HG03280 (cell line): ENCODE measurements around the gene CD84.
A peak's percentile ranks its signal among the peaks of the same experiment; 100 is the strongest.
"Not testable (repeated sequence)": the region's sequence is repeated elsewhere in the genome, so short reads cannot be mapped to it uniquely, and the experiment has no call there.

Source experiments
- ATAC-seq: cut with Tn5 transposase; IDR thresholded peaks from one replicate; pipeline ENCODE4 v1.9.1; 2021; ENCODE audit warnings: mild to moderate bottlenecking, moderate library complexity; ENCODE audit not compliant: unreplicated experiment

The CD84 gene

DNA sequence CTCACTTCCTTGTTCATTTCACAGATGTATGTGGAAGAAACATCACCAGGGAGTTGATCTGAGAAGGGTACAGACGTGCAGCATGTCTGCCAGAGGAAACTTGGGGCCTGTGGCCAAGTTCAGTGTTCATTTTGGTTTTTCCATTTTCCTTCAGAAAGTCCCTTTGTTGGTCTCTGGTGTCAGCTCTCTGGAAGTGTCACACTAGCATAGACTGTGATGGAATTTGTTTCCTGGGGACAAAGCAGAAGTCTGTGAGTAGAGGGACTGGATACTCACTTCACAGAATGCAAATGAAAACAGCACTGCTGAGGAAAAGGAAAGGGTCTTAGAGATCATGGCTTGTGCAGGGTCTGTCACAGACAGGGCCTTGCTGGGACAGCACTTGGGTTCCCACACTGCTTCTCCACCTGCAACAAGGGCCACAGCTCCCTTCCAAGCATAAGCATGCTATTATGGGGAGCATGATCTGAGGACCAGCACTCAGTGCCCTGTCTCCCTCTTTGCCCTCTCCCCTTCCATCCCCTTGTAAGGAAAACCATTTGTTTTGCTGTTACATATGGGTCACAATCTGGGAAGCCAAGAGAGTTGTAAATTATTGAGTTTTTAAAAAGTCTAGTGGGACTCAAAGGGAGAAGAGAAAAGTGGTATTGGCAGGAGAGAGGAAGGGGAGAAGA lies 31.4 kb upstream of the CD84 start:
- no peak for ATAC-seq

DNA sequence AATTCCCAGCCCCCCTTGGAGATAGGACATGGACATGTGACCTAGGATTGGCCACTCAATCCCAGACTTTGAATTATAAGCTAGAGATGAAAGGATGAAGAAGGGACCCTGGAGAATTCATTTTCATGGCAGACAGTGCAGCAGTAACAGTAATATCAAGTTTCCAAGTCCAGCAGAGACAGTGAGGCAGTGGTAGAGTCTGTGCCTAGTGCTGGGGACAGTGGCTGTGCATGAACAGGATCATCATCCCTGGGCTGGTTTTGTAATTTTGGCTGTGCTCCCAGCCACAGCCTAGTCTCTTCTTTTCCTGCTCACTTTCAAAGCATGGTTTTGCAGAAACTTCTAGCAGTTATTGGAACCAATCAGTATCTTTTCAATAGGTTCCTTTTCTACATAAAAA lies 29.6 kb upstream of the CD84 start:
- ATAC-seq, result no peak

DNA sequence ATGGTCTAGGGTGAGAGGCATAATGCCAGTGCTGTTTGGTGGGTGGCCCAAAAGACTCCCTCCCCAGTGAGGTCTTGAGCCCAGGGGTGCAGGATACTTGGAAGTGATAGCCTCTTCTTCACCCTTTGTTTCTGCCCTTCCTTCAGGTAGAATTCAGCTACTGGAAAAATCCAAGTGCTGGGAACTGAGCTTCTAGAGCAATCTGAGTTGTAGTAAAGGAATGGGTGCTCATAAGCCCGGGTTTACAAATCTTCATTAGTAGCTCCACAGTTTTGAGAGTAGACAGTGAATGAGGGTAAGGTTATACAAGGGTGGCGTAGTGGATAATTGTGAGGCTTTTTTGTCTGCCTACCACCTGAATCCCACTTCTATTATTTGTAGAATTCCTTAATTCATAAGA lies 29.2 kb upstream of the CD84 start:
- no peak for ATAC-seq

DNA sequence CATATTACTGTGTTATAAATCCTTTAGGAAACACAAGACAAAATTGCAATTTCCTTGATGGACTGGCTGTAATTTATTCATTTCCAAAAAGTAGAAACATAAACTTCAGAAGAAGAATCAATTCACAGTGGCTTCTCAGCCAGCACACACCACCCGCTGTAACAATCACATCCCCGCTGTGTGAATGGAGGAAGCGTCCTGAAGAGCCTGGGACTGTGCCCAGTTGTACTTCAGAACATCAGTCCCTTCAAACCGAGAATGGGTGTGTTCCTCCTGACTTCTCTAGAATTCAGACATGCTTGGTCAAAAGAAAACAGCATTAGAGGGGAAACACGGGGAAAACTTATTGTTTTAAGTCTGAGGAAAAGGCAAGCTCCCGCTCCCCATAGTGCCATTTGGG lies 28.8 kb upstream of the CD84 start:
- no peak for ATAC-seq

DNA sequence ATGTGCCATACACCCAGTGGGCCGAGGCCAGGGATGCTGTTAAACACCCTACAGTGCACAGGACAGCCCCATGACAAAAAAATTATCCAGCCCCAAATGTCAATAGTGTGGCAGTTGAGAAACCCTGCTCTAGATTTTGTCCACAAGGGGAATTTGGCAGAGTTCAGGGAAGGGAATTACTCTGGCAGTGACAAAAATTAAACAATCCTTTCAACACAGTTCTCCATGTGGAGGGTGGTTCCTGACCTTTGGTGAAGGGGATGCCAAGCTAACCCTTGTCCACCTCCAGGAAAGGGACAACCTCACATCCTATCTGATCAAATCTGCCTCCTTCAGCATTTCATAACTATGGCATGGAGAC lies 28.4 kb upstream of the CD84 start:
- no peak for ATAC-seq

DNA sequence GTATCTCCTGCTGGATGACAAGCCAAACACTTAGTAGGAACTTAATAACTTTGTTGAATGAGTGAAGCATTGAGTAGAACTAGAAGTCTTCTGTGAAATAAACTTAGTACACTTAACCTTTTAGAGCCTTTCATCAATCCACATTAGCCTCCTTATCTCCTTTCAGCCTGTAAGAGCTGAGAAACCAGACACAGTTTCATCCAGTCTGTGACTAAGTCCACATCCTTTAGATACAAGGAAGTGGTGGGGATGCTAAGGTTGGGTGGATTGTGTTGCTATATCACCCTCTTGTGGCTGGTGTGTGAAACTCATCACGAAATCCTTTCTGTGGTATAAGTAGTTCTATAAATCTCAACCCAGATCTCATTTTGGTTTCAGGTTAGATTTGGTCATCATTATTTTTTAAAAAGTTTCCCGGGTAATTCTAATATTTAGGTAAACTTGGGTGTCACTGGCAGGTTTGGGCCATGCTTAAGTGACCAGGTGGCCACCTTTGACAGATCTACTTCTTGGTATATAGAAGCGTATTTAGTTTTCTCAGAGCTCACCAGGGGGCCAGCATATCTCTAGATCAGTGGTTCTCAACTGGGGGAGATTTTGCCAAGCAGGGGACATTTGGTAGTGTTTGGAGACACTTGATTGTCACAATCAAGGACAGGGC lies 27.8 kb upstream of the CD84 start:
- ATAC-seq, result peak; percentile 69

DNA sequence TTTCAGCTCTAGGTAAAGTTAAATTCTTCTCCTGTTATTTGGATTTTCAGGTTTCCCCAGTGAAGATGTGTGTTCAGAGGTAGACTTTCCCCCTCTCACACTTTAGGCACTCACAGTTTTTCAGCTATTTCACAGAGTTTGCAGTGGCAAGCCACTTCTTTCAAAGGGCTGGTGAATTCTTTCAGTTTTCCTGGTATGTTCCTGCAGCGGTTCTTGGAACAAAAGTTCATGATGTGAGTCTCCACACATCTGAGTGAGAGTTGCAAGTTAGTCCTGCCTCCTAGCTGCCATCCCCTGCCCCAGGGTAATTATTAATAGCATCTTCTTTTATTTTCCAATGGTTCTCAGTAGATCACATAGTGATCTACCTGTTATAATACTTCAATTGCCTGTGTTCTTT lies 27.3 kb upstream of the CD84 start:
- no peak for ATAC-seq

DNA sequence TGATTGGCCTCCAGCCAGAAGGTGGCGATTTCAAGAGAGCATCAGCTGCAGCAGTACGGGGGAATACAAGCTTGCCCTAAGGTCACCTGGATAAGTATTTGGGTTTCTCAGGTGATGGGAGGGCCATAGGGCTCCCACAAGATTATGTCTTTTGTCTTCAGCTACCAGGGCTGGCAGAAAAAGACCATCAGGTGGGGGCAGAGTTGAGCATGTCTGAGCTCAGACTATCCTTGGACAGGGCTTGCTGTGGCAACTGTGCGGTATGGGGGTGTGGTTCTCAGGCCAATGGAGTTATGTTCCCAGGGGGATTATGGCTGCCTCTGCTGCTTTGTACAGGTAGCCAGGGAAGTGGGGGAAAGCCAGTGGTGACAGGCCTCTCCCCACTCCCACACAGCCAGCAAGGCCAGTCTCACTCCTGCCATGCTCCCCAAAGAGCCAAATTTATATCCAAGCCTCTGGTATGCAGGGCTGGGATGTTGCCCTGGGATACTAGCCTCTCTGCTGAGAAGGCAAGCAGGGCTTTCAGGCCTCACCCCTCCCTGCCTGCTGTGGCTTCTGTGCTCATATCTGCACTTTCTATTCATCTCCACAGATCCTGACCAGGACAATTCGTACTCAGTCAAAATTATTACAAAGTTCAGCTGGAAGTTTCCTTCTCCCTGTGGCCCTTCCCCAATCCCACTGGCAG lies 26.6 kb upstream of the CD84 start:
- ATAC-seq, result no peak

DNA sequence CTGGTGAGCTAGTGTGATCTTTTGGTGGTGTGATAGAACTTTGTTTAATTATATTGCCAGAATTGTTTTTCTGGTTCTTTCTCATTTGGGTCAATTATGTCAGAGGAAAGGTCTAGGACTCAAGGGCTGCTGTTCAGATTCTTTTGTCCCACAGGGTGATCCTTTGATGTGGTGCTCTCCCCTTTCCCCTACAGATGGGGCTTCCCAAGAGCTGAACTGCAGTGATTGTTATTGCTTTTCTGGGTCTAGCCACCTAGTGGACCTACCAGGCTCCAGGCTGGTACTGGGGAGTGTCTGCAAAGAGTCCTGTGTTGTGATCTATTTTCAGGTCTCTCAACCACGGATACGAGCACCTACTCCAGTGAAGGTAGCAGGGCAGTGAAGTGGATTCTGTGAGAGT lies 25.9 kb upstream of the CD84 start:
- no peak for ATAC-seq

DNA sequence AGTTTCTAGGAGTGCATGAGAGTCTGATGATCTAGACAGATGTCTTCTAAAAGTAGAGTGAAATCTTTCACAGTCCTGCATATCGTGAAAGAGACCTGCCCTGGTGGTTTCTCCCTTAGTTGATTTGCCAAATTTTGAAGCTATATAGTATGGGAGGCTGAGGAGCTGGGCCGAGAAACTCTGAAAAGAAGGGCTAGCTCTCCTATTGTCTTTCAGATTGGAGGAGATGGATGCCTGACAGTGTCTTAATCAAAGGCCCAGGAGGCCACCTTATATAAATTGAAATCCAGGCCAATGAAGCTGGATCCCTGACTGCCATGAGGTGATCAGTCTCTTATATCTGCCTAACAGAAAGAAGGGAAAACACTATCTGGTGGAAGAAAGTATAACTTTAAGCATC lies 18.4 kb upstream of the CD84 start:
- ATAC-seq, result no peak

DNA sequence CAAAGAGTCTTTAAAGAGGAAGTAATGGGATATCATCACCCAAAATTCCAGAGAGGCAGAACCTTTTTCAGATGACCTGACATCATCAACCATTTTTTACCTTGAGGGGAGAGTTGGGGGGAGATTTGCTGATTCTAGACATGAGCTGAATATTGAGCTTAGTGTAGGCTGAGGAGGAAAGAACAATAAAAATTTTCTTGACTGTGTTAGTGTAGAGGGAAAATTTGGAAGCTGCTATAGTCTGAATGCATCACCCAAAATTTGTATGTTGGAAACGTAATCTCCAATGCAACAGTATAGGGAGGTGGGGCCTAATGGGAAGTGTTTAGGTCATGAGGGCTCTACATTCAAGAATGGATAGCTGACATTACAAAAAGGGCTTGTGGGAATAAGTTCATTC lies 17.8 kb upstream of the CD84 start:
- no peak for ATAC-seq

DNA sequence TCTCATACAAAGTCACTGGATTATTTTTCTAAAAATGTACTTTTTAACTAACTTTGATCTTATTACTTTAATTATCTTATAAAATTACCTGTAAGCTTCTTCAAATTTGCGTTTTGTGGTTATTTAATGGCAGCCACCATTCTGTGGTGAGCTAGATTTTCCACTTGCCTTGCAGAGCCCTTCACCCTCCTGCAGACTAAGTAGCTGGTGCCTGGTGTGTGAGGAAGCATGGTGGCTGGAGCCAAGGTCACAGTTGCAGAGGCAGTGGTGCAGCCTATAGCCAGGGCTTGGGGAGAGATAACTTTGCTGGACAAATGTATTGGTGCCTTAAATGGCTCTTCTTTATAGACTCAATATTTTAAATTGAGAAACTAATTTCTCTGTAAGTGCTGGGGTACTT lies 11.2 kb upstream of the CD84 start:
- ATAC-seq, result no peak

DNA sequence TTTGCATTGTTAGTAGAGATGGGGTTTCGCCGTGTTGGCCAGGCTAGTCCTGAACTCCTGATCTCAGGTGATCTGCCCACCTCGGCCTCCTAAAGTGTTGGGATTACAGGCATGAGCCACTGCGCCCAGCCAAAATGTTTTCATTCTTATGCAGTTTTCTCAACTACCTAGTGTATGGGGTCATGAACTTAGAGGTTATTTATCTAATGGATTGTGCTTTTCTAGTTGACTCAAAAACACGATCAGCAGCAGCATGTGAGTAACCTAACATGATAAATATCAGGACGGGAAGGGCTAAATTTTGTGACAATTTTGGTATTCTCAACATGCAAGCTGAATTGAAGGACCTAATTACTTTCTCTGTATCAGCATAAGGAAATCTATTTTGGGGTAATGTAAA lies 9.2 kb upstream of the CD84 start:
- no peak for ATAC-seq

DNA sequence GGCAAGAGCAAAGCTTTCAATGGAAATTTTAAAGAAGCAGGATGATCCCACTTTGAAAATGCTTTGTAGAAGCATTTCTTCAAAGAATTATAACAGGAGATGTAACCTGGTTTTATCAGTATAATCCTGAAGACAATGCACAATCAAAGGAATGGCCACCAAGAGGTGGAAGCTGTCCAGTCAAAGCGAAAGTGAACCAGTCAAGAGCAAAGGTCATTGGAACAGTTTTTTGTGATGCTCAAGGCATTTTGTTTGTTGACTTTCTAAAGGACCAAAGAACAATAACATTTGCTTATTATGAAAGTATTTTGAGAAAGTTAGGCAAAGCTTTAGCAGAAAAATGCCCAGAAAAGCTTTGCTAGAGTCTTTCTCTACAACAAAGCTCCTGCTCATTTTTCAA lies 5.5 kb upstream of the CD84 start:
- no peak for ATAC-seq

DNA sequence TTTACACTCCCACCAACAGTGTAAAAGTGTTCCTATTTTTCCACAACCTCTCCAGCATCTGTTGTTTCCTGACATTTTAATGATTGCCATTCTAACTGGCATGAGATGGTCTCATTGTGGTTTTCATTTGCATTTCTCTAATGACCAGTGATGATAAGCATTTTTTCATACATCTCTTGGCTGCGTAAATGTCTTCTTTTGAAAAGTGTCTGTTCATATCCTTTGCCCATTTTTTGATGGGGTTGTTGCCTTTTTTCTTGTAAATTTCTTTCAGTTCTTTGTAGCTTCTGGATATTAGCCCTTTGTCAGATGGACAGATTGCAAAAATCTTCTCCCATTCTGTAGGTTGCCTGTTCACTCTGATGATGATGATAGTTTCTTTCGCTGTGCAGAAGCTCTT lies 3.7 kb upstream of the CD84 start:
- ATAC-seq, result not testable (repeated sequence)

DNA sequence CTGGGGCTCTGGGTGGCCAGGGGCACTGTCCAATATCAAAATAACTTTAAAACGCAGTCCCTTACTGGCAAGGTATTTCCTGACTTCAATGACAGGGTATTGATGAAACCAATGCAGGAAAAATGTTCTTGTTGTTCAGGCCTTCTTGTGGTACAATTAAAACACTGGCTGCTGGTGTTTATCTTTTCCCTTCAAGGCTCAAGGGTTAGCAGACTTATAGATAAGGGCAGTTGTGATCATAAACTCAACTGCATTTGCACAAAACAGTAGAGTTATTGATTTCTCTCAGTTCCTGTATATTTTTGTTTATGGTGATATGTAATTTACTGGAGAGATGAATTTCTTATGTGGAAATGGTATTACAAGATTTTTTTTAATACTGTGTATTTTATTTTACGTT lies 2.7 kb upstream of the CD84 start:
- ATAC-seq, result no peak

DNA sequence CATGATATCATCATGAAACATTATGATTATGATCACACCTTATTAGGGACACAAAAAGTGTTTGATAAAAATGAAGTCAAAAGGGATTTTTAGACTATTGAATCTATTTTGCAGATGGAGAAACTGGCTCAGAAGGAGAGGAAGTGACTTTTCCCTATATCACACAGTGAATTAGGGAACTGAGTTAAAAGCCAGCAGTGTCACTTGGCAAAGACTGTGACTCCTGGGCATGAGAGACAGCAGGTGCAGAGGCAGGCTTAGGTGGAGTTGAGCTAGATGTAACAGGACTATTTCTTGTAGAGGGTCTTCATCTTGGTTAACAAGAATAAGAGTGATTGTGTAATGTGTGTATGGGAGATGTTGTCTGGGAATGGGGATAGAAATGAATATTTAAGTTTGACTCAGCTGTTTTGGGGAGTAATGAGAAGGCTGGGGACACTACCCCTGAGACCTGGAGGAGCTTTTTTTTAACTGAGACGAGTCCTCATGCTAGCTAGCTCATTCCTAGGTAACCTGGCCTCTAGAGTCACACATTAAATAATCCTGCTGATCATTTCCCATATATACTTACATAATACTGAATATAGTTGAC lies 1.0 kb upstream of the CD84 start:
- no peak for ATAC-seq

DNA sequence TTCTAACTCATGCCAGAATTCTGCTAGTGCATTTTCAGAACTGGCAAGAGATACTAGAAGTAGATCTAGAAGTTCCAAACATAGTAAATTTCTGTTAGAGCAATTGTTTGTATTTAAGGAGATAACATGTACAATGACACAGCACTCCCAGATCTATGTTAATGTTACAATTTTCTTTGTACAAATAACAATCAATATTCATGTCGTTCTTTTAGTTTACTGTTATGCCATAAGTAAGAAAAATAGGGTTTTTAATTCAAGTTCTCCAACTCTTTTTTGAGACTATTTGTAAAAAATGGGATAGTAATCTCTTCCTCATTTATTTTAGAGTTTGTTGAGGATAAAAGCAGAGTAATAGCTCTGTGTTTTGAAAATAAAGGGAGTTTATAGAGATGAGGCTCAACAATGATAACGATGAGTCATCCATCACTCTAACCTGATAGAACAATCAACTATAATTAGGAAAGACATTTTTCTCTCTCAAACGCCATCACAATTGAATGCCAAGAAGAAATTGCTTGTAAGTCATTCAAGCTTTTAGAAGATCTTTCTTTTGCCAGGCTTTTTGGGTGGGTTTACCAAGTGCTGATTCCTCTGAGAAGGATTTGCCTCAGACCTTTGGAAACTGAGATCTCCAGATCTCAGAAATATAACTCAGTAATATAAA lies 638 bp downstream of the CD84 start:
- ATAC-seq, result no peak

DNA sequence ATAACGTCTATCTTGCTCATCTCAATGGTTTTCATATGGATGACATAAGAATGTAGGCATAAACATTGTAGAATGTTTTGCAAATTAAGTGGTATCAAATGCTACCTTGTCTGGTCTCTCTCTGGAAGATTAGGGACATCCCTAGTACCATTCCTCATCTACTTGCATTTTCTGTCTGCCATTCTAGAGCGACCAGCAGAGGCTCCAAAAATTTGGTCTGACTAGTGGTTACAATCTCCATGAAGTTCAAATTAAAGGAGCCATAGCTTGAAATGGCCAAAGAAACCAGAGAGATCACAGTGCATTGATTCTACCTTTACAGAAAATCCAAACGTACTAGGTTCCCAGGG lies 1.1 kb downstream of the CD84 start:
- ATAC-seq, result no peak

DNA sequence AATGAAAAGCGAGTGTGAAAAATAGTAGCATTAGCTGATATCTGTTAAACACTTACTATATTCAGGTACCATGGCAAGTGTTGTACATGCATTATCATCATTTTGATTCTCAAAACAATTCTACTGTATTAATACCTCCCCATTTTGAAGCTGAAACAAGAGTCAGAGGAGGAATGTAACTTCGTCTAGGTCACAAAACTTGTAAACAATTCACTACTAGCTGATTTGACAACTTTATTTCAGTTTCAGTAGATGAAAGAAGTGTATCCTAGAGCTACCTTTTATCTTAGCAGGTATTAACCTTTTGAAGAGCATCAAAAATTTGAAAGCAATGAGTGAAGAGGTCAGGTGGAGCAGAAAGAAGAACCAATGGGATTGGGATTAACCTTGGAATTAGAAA lies 1.6 kb downstream of the CD84 start:
- no peak for ATAC-seq

DNA sequence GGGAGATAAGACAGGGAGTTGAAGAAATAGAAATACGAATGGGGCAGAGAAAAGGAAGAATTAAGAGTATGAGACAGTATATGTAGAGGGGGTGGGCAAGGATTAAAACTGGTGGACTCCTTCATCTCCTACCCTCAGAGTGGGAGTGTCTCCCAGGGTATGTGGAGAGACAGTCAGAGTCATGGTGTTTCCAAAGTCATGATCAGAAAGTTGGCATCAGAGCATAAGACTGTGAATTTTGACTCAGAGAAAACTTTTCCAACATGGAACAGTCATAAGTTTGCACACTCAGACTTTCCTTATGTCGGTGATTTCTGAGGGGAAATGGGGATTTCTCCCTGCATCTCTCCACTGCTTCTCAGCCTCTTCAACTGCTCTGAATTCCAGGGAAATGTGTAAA lies 2.4 kb downstream of the CD84 start:
- ATAC-seq, result no peak

DNA sequence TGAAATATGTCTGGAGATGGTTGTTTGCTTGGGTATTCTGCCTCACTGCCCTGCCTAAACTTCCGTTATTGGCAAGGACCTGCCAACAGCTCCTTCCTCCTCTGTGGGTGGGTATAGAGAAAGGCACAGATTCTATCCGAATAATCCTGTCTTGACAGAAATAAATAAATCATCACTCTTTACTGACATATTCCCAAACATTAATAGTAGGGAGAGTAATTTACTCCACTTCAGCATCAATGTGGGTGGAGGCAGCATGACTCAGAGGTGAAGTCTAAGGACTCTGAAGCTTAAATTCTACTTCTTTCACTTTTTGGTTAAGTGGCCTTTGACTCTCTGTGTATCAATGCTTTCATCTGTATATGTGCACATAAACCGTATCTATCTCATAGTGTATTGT lies 2.9 kb downstream of the CD84 start:
- ATAC-seq, result no peak
